ENCODE results near the gene CELF2. TPM values are rescaled to one million over a fixed set of nuclear protein-coding genes. Genes with fewer than 3 reads are reported as not detected.

Gene CELF2
- total and polyA plus RNA-seq, 7 donors: 6.0 to 83.1 (median 48.9) TPM

GRCh38 chr10:11076221-11076620 lies 58.5 kb downstream of the CELF2 start:
- H3K4me3 ChIP-seq: no peak overlapping the region
- peaks cover 0 to 22% (median 10%) of the 10 kb centered on the region in 4 donors for H3K4me1 ChIP-seq
- H3K27ac ChIP-seq: no peak overlapping the region
- H3K36me3 ChIP-seq: no peaks in the 10 kb centered on the region
- H3K27me3 ChIP-seq: no peaks in the 10 kb centered on the region
- WGBS, 2 donors: 81 to 82% methylated on average over 4 of the region's 4 CpGs
- no peak for DNase-seq
- no peak for TF ChIP-seq CTCF (IDR thresholded peaks at IDR 0.05)
- H3K9me3 ChIP-seq: no peaks in the 10 kb centered on the region
- intact Hi-C loops (cut with DNase I): no loop called here

DNA sequence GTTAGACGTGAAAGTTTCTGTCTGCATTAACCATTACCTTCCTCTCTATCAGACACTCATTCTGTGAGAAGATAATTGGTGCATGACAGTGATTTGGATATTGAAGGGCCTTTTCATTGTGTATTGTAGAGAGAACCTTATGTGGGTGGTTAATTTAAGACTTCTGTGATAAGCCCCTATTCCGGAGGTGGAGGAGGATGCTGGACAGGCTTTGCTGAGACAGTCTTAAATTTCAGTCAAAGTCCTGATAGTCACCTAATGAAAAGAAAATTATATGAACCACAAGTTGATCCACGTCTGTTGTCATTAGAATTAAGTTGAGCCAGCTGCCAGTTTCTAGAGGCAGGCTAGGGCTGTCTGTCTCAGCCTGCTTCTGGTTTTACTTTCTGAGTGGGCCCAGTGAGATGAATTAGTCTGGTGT lies 62.9 kb downstream of the CELF2 start:
- TF ChIP-seq POLR2A (IDR thresholded peaks at IDR 0.05): no peak
- no peak for TF ChIP-seq EP300 (IDR thresholded peaks at IDR 0.05)
- no peak for TF ChIP-seq POLR2AphosphoS5 (IDR thresholded peaks at IDR 0.05)
- no peak for TF ChIP-seq CTCF (IDR thresholded peaks at IDR 0.05)
- peaks cover 0 to 16% (median 10%) of the 10 kb centered on the region in 4 donors for H3K4me1 ChIP-seq
- H3K27ac ChIP-seq: no peak overlapping the region
- H3K27me3 ChIP-seq: no peaks in the 10 kb centered on the region
- no peak overlapping the region for H3K4me3 ChIP-seq
- intact Hi-C loops (cut with DNase I): no loop called here
- DNase-seq: no peak
- no peaks in the 10 kb centered on the region for H3K9me3 ChIP-seq
- no peaks in the 10 kb centered on the region for H3K36me3 ChIP-seq
- WGBS, 2 donors: 59 to 75% methylated on average over 3 of the region's 3 CpGs

GRCh38 chr10:11081408-11081807 lies 63.7 kb downstream of the CELF2 start:
- no peaks in the 10 kb centered on the region for H3K27me3 ChIP-seq
- no peaks in the 10 kb centered on the region for H3K36me3 ChIP-seq
- H3K4me3 ChIP-seq: no peak overlapping the region
- 52 to 89% methylated on average over 3 of the region's 3 CpGs for WGBS, 2 donors
- H3K27ac ChIP-seq: no peak overlapping the region
- H3K4me1 ChIP-seq: peaks cover 0 to 25% (median 18%) of the 10 kb centered on the region in 4 donors
- TF ChIP-seq POLR2AphosphoS5 (IDR thresholded peaks at IDR 0.05) (no peak), EP300 (IDR thresholded peaks at IDR 0.05) (no peak), POLR2A (IDR thresholded peaks at IDR 0.05) (no peak), CTCF (IDR thresholded peaks at IDR 0.05) (no peak)
- intact Hi-C loops (cut with DNase I): no loop called here
- no peak for DNase-seq
- H3K9me3 ChIP-seq: no peaks in the 10 kb centered on the region

GRCh38 chr10:11082526-11082925 lies 64.9 kb downstream of the CELF2 start:
- Histone ChIP-seq H3K4me1 (peaks cover 0 to 30% (median 21%) of the 10 kb centered on the region in 4 donors), H3K36me3 (no peaks in the 10 kb centered on the region), H3K27ac (peak overlapping the region in 1 of 4 donors; percentile 21), H3K4me3 (no peak overlapping the region), H3K27me3 (no peaks in the 10 kb centered on the region), H3K9me3 (no peaks in the 10 kb centered on the region)
- DNase-seq: no peak
- intact Hi-C loops (cut with DNase I): no loop called here
- TF ChIP-seq CTCF (IDR thresholded peaks at IDR 0.05) (no peak), POLR2A (IDR thresholded peaks at IDR 0.05) (no peak), POLR2AphosphoS5 (IDR thresholded peaks at IDR 0.05) (no peak), EP300 (IDR thresholded peaks at IDR 0.05) (no peak)
- 0 to 33% methylated on average over 1 of the region's 1 CpG for WGBS, 2 donors

DNA sequence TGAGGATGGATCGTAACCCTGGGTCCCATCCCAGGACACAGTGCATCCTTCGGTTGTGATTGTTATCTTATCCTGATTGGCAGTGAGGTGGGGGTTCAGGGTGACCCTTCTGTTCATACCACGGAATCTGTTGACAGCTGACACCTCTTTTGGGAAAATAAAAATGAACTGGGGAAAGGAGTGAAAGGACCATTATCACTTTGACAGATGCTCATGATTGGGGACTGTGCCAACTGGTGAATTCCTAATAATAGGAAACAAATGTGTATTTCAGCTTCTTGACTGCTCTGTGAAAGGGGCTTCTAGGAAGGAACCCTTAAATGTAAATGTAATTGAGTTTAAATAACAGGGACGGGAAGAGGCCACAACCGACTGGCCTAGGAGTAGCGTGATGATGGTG lies 65.4 kb downstream of the CELF2 start:
- no peaks in the 10 kb centered on the region for H3K9me3 ChIP-seq
- no peaks in the 10 kb centered on the region for H3K27me3 ChIP-seq
- no peak for TF ChIP-seq POLR2AphosphoS5 (IDR thresholded peaks at IDR 0.05)
- no peak for TF ChIP-seq POLR2A (IDR thresholded peaks at IDR 0.05)
- TF ChIP-seq EP300 (IDR thresholded peaks at IDR 0.05): no peak
- no peak for TF ChIP-seq CTCF (IDR thresholded peaks at IDR 0.05)
- 95 to 96% methylated on average over 6 of the region's 6 CpGs for WGBS, 2 donors
- no peaks in the 10 kb centered on the region for H3K36me3 ChIP-seq
- intact Hi-C loops (cut with DNase I): no loop called here
- no peak overlapping the region for H3K27ac ChIP-seq
- H3K4me1 ChIP-seq: peaks cover 0 to 30% (median 21%) of the 10 kb centered on the region in 4 donors
- H3K4me3 ChIP-seq: no peak overlapping the region
- no peak for DNase-seq

Data from sigmoid colon (tissue), 7 donors.